IMR-90 (cell line): ENCODE data around the gene VWA8. TPM values are rescaled to one million over a fixed set of nuclear protein-coding genes. Genes with fewer than 3 reads are reported as not detected.
A peak's percentile ranks its signal among the peaks of the same experiment; 100 is the strongest.

ENCODE experiments used
- ATAC-seq: fragments of 200-7000 bp; cut with Tn5 transposase; 2 replicates; pipeline ENCODE4 v1.9.1; 2020; ENCODE audit warnings: low read depth, mild to moderate bottlenecking, moderate library complexity
- BruUV-seq: library from RNA; stranded (reverse); fragments of 400-500 nt; replicated peaks from 2 replicates; lab custom pipeline; 2021; lab: Mats Ljungman, UMichigan
- CTCF ChIA-PET: fragments of 300-600 bp; formaldehyde crosslinking; extraction: SDS; loops from one replicate; lab custom pipeline; 2021; ENCODE audit warnings: antibody characterized with exemption; lab: Yijun Ruan, JAX
- POLR2A ChIA-PET: fragments of 300-600 bp; sonication (Branson Sonifier 250); formaldehyde crosslinking; loops from one replicate; lab custom pipeline; 2022; ENCODE audit warnings: antibody characterized with exemption; ENCODE audit not compliant: unreplicated experiment; lab: Charles Lee
- DNase-seq: peaks from one replicate; pipeline ENCODE4 v3.0.0; 2013
- H2AFZ ChIP-seq: replicated peaks from 2 replicates; pipeline ENCODE3; 2013; ENCODE audit warnings: low read length, mild to moderate bottlenecking; ENCODE audit not compliant: poor library complexity
- H2AK5ac ChIP-seq: 2 replicates; pipeline ENCODE4 v1.6.1; 2013; ENCODE audit warnings: low read depth, low read length, inconsistent platforms
- H2AK9ac ChIP-seq: replicated peaks from 2 replicates; pipeline ENCODE3; 2013; ENCODE audit warnings: mild to moderate bottlenecking, low read depth, low read length, moderate library complexity; ENCODE audit not compliant: poor library complexity
- H2BK120ac ChIP-seq: 2 replicates; pipeline ENCODE4 v1.6.1; 2013; ENCODE audit warnings: low read depth, low read length, inconsistent platforms
- H2BK15ac ChIP-seq: 3 replicates; pipeline ENCODE4 v1.6.1; 2013; ENCODE audit warnings: low read depth, low read length, inconsistent platforms
- H2BK20ac ChIP-seq: 2 replicates; pipeline ENCODE4 v1.6.1; 2013; ENCODE audit warnings: low read depth, mild to moderate bottlenecking, inconsistent platforms, low read length, moderate library complexity
- H2BK5ac ChIP-seq: 2 replicates; pipeline ENCODE4 v1.6.1; 2013; ENCODE audit warnings: mild to moderate bottlenecking, low read depth, low read length, inconsistent platforms; ENCODE audit not compliant: poor library complexity, severe bottlenecking
- H3K14ac ChIP-seq: replicated peaks from 2 replicates; pipeline ENCODE4 v1.6.1; 2013; ENCODE audit warnings: low read depth, low read length, inconsistent platforms
- H3K18ac ChIP-seq: 2 replicates; pipeline ENCODE4 v1.6.1; 2013; ENCODE audit warnings: low read depth, low read length, control low read depth
- H3K23ac ChIP-seq: 2 replicates; pipeline ENCODE4 v1.6.1; 2013; ENCODE audit warnings: low read depth, low read length, inconsistent platforms
- H3K27ac ChIP-seq: 2 replicates; pipeline ENCODE4 v1.5.1; 2013; ENCODE audit warnings: mild to moderate bottlenecking, control low read depth, low read length; ENCODE audit not compliant: insufficient read depth
- H3K27me3 ChIP-seq: 2 replicates; pipeline ENCODE4 v1.6.1; 2013; ENCODE audit warnings: low read length; ENCODE audit not compliant: control insufficient read depth, insufficient read depth
- H3K36me3 ChIP-seq: 2 replicates; pipeline ENCODE4 v1.6.1; 2013; ENCODE audit warnings: low read length, mixed read lengths; ENCODE audit not compliant: control insufficient read depth, insufficient read depth
- H3K4ac ChIP-seq: 2 replicates; pipeline ENCODE4 v1.6.1; 2013; ENCODE audit warnings: low read depth, low read length, inconsistent platforms
- H3K4me1 ChIP-seq: 2 replicates; pipeline ENCODE4 v1.6.1; 2013; ENCODE audit warnings: low read length, mixed read lengths; ENCODE audit not compliant: control insufficient read depth, insufficient read depth
- H3K4me2 ChIP-seq: 2 replicates; pipeline ENCODE4 v1.6.1; 2013; ENCODE audit warnings: low read depth, mild to moderate bottlenecking, control low read depth, low read length, moderate library complexity
- H3K4me3 ChIP-seq: 2 replicates; pipeline ENCODE4 v1.5.1; 2013; ENCODE audit warnings: low read depth, mild to moderate bottlenecking, control low read depth, low read length, moderate library complexity; ENCODE audit not compliant: insufficient read depth
- H3K56ac ChIP-seq: 2 replicates; pipeline ENCODE4 v1.6.1; 2013; ENCODE audit warnings: low read length, inconsistent platforms; ENCODE audit not compliant: insufficient read depth; ENCODE audit errors: extremely low read depth
- H3K79me1 ChIP-seq, 2 experiments: 2 replicates each; pipeline ENCODE4 v1.6.1; 2013; ENCODE audit warnings: low read length in 2 of 2, inconsistent platforms in 1 of 2, low read depth in 1 of 2
- H3K9ac ChIP-seq: 2 replicates; pipeline ENCODE4 v1.6.1; 2013; ENCODE audit warnings: low read depth, low read length, control low read depth
- H3K9me1 ChIP-seq: 2 replicates; pipeline ENCODE4 v1.6.1; 2013; ENCODE audit warnings: low read length, inconsistent platforms; ENCODE audit not compliant: insufficient read depth
- H3K9me3 ChIP-seq: 2 replicates; pipeline ENCODE4 v1.6.1; 2013; ENCODE audit warnings: low read length; ENCODE audit not compliant: control insufficient read depth, insufficient read depth
- H4K20me1 ChIP-seq: 2 replicates; pipeline ENCODE4 v1.6.1; 2013; ENCODE audit warnings: low read length, inconsistent platforms; ENCODE audit not compliant: insufficient read depth
- H4K5ac ChIP-seq: 2 replicates; pipeline ENCODE4 v1.6.1; 2013; ENCODE audit warnings: mild to moderate bottlenecking, low read depth, low read length, control low read depth
- H4K8ac ChIP-seq, 2 experiments: 2 replicates each; pipeline ENCODE4 v1.6.1; 2013; ENCODE audit warnings: low read depth in 2 of 2, low read length in 2 of 2, control low read depth in 1 of 2, inconsistent platforms in 1 of 2
- H4K91ac ChIP-seq: 2 replicates; pipeline ENCODE4 v1.6.1; 2013; ENCODE audit warnings: low read depth, low read length, inconsistent platforms; ENCODE audit not compliant: insufficient read depth
- CEBPB ChIP-seq: IDR thresholded peaks from 2 replicates; pipeline ENCODE4 v1.6.1; 2012; ENCODE audit warnings: low read depth, low read length, improper control_type of control experiment
- FOS ChIP-seq: fragments of 150-350 bp; IDR thresholded peaks from 2 replicates; pipeline ENCODE4 v1.6.1; 2016; ENCODE audit warnings: low read depth, low read length
- MAFK ChIP-seq: IDR thresholded peaks from 2 replicates; pipeline ENCODE4 v1.6.1; 2012; ENCODE audit warnings: low read depth, low read length, improper control_type of control experiment
- MXI1 ChIP-seq: IDR thresholded peaks from 2 replicates; pipeline ENCODE4 v1.6.1; 2012; ENCODE audit warnings: low read depth, mild to moderate bottlenecking, low read length, moderate library complexity, borderline replicate concordance
- NFE2L2 ChIP-seq: fragments of 150-350 bp; IDR thresholded peaks from 2 replicates; pipeline ENCODE4 v1.6.1; 2016; ENCODE audit warnings: low read depth, mild to moderate bottlenecking, low read length
- POLR2A ChIP-seq: IDR thresholded peaks from 2 replicates; pipeline ENCODE4 v1.6.1; 2012; ENCODE audit warnings: mild to moderate bottlenecking, low read depth, low read length
- WGBS, 2 experiments: methylation state at CpG; one replicate each; pipeline versions ENCODE4 v1.1.5 to v1.1.7; 2013; ENCODE audit warnings: missing lambda C conversion rate in 2 of 2; ENCODE audit not compliant: insufficient read length in 1 of 2; ENCODE audit errors: extremely low coverage in 2 of 2; 5-methylcytosine and 5-hydroxymethylcytosine counted together
- dilution Hi-C: fragments of 300-500 bp; cut with HindIII; formaldehyde crosslinking; loops from one replicate; pipeline ENCODE4 v1.14.3; 2018; ENCODE audit warnings: low sequenced_read_pairs; ENCODE audit not compliant: unreplicated experiment
- in situ Hi-C: fragments of 300-500 bp; cut with MboI; formaldehyde crosslinking; loops from 3 replicates; pipeline ENCODE4 v1.14.3; 2019; ENCODE audit warnings: low sequenced_read_pairs, inconsistent platforms, mixed read lengths
- intact Hi-C: fragments of 100-400 bp; cut with micrococcal nuclease; formaldehyde crosslinking; loops from 2 replicates; pipeline ENCODE4 v1.10.0; 2022
- polyA plus RNA-seq, 3 experiments: library from polyadenylated mRNA; depleted of rRNA; stranded (reverse); fragments of >200 nt; gene quantifications; 2 replicates each; pipeline ENCODE4 v1.2.3, GENCODE V29; 2012; ENCODE audit warnings: low replicate concordance in 1 of 3
- total RNA-seq: library from RNA; depleted of rRNA; stranded (reverse); fragments of >200 nt; gene quantifications from 2 replicates; pipeline ENCODE4 v1.2.3, GENCODE V29; 2012

VWA8 gene
- total and polyA plus RNA-seq, 2 of the 4 experiments (the other 2 are of a cell fraction), result 5.9 to 18.3 TPM

- Histone ChIP-seq H4K8ac (peak overlapping the region in 1 of 2 experiments; percentile 84; a peak in 3 of 4 replicates), H2AK5ac (peak overlapping the region; percentile 35; the same call in 1 of the 2 replicates), H3K56ac (no peak overlapping the region), H4K5ac (peak overlapping the region; percentile 95; the same call in 1 of the 2 replicates), H3K9me1 (peaks cover 13% of the 10 kb centered on the region; the same call in 1 of the 2 replicates), H3K23ac (peak overlapping the region; percentile 66), H3K4me2 (no peak overlapping the region), H2BK5ac (peak overlapping the region; percentile 74), H3K14ac (peak overlapping the region; percentile 72), H3K9me3 (no peaks in the 10 kb centered on the region), H3K36me3 (no peaks in the 10 kb centered on the region), H3K4me3 (no peak overlapping the region), H4K91ac (peak overlapping the region; percentile 73), H3K27me3 (no peaks in the 10 kb centered on the region), H3K4me1 (peaks cover 5% of the 10 kb centered on the region; the same call in 1 of the 2 replicates), H2BK15ac (peak overlapping the region; percentile 1; the same call in 1 of the 3 replicates), H3K27ac (peak overlapping the region; percentile 39; the same call in 1 of the 2 replicates), H2AK9ac (peak overlapping the region; percentile 93), H3K9ac (no peak overlapping the region), H3K18ac (peak overlapping the region; percentile 81; the same call in 1 of the 2 replicates), H3K79me1 (peaks cover 0 to 9% of the 10 kb centered on the region in 2 experiments; a peak in 1 of 4 replicates), H2AFZ (peak overlapping the region; percentile 1), H2BK120ac (peak overlapping the region; percentile 73), H2BK20ac (peak overlapping the region; percentile 64; the same call in 1 of the 2 replicates), H4K20me1 (no peaks in the 10 kb centered on the region), H3K4ac (peak overlapping the region; percentile 86)
- peak; percentile 85 for DNase-seq
- dilution Hi-C loops (no loop called here), intact Hi-C loops (no loop called here), in situ Hi-C loops (no loop called here)
- POLR2A ChIA-PET, result no interaction called here
- no CpG with 5 or more reads among the region's 1 CpG for WGBS, 2 experiments
- BruUV-seq, result no TSS peak
- CTCF ChIA-PET, result no interaction called here
- peak; percentile 56 for ATAC-seq
- TF ChIP-seq CEBPB (peak; percentile 79), NFE2L2 (peak; percentile 15; the same call in 1 of the 2 replicates), MAFK (no peak), POLR2A (no peak), FOS (no peak), MXI1 (no peak)
These were observed 158.0 kb downstream of the VWA8 start for GRCh38 chr13:41802684-41803444.
